ENCODE results near the gene CMPK2.
"Not testable (repeated sequence)": the region's sequence is repeated elsewhere in the genome, so short reads cannot be mapped to it uniquely, and the experiment has no call there.

CMPK2 gene

DNA sequence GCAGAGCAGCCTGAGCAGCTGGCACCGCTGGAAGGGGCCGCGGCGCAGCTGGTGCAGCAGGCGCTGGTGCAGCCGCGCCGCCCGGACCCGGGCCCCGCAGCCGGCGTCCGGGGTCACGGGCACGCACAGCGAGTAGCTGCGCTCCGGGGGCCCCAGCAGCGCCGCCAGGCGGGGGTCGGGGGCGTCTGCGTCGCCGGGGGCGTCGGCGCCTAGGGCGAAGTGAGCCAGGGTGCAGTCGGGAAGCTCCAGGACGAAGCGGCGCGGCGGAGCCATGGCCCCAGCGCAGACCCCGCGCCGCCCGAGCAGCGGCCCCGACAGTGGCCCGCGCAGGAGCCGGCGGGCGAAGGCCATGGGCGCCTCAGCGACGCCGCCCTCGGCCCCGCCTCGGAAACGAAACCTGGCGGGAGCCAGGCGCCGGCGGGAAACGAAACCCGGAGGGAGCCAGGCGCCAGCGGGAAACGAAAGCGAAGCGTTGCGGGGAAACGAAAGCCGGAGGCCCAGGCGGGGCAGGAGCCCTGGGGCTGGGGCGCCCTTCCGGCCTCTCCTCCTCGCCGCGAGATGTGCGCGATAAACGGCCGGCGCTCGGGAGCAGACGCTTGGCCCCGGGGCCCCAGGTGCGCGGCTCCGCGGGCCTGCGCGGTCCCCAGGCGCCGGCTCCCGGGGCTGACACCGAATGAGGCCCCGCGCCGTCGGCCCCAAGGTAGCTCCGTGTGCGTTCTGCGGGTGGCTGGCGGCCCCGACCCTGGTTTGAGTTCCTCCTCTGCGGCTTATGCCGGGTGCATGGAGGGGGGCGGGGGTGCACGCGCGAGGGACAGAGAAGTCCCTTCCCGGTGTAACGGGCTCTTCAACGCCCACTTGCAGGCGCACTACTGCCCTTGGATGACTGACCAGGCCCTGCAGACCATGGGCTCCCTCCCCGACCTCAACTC lies at the start of gene CMPK2:
Gene CMPK2 (minus strand): TSS at position 562 of the 929 bp plus-strand sequence. CDS start 211 bp downstream, at position 351.
- peak in 1 of 2 donors; percentile 59 for DNase-seq

DNA sequence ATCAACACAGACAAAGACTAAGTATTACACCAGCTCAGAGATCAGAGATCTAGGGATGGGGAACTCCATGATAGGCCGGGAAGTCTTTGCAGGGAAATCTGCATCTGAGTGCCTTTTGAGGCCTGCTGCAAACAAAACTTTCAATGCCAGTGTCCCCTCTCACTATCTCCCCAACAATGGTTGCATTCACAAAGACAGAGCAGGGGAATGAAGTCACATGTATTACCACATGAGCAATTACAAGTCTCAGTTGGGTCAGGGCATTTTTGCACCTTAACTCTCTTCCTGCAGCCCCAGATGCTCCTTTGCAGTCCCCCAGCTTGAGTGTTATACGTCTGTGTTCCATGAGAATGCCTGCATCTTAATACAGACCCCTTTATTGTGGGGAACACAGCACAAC lies 49.7 kb upstream of the CMPK2 start:
- DNase-seq: peak; percentile 39 to 54

- DNase-seq: no peak
Measured at GRCh38 chr2:6914828-6915227, 49.1 kb upstream of the CMPK2 start.

DNA sequence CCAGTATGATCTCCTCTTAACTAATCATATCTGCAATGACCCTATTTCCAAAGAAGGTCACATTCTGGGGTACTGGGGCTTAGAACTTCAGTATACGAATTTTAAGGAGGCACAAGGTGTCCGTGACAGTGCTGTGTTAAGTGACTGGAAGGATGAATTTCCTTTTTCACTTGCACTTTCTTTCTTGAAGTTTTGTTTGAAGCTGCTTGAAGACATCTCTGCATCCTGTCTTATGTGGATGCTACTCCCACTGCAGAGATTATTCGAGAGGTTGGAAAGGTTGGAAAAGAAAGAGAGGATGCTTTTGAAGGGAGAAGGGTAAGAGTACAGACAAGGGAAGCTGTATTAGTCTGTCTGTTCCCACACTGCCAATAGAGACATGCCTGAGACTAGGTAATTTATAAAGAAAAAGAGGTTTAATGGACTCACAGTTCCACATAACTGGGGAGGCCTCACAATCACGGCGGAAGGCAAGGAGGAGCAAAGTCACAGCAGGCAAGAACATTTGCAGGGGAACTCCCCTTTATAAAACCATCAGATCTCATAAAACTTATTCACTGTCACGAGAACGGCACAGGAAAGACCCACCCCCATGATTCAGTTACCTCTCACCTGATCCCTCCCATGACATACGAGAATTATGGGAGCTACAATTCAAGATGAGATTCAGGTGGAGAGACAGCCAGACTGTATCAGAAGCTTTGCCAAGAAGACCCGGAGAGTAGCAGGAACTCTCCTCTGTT lies 47.9 kb upstream of the CMPK2 start:
- DNase-seq: no peak

GRCh38 chr2:6911721-6912120 lies 46.0 kb upstream of the CMPK2 start:
- no peak for DNase-seq

DNA sequence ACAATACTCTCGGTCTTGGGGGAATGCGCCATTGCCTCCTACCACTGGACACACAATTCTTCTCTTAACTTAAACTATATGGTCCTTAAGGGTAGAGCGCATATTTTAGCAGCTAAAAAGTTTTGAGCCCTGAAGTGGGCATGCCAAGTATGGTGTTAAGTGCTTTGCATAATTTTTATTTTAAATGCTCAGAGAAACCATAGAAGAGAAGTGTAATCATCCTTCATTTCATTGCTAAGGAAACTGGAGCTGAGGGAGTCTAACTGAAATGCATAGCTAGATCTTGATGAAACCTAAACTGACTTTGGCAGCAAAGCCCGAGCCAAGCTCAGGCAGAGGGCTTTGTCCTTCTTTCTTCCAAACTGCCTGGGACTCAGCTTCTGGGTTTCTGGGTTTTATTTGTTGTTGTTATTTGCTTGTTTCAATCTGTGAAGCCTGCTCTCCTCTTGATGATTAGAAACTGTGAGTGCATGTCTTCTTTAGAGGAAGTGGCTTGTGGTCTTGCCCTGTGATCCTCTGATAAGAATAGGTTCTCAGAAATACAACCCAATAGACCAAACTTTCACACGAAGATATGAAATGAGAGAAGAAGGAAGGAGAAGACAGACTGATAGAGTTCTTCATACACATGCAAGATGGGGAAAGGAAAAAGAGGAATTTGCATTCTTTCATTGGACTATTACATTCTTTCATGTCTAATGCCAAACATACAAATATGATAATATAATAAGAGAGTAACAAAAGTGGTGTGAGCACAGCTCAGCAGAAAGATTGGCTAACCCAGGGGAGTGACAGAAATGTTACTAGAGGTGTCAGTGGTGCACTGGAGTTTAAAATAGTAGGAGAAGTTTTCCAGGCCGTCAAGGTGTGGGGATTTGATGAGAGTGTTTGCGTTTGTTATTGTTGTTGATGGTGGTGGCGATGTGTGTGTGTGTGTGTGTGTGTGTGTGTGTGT lies 44.0 kb upstream of the CMPK2 start:
- DNase-seq: no peak

- DNase-seq: no peak
Measured at GRCh38 chr2:6908291-6908690, 42.6 kb upstream of the CMPK2 start.

DNA sequence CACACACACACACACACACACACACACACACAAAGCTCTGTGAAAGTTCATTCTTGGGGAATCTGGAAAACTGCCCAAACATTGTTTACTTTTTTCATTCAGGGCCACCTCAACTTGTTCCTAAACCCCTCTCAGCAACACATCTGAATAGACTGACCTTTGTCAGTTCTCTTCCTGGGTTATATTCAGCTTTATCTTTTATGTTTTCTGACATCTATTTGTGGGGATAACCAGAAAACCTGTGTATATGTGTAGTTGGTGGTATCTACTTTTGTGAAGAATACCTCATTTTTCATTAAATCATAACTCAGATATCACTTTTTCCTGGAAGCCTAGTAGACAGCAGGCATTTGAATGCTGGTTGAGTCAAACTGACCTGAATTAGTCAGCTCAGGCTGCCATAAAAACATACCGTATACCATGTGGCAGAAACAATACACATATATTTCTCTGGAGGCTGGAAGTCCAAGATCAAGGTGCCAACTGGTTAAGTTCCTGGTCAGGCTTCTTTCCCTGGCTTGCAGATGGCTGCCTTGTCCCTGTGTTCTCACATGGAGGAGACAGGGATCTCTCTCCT lies 40.5 kb upstream of the CMPK2 start:
- DNase-seq: no peak

DNA sequence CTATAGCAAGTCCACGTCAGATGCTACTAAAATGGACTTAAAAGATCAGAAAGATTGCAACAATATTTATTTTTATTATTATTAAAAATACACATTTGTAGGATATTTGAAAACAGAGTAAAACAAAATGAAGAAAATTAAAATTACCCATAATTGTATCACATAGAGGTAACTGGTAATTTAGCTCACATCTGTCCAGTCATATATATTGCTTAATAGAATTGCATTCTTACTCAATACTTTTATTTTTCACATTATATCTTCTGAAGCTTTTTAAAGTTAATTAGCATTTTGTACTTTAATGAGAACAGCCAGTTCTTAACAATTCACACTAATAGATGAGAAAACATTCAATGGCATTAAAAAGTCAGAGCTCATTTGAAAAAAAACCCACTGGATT lies 40.0 kb upstream of the CMPK2 start:
- no peak for DNase-seq

GRCh38 chr2:6902581-6902980 lies 36.9 kb upstream of the CMPK2 start:
- DNase-seq: not testable (repeated sequence)

DNA sequence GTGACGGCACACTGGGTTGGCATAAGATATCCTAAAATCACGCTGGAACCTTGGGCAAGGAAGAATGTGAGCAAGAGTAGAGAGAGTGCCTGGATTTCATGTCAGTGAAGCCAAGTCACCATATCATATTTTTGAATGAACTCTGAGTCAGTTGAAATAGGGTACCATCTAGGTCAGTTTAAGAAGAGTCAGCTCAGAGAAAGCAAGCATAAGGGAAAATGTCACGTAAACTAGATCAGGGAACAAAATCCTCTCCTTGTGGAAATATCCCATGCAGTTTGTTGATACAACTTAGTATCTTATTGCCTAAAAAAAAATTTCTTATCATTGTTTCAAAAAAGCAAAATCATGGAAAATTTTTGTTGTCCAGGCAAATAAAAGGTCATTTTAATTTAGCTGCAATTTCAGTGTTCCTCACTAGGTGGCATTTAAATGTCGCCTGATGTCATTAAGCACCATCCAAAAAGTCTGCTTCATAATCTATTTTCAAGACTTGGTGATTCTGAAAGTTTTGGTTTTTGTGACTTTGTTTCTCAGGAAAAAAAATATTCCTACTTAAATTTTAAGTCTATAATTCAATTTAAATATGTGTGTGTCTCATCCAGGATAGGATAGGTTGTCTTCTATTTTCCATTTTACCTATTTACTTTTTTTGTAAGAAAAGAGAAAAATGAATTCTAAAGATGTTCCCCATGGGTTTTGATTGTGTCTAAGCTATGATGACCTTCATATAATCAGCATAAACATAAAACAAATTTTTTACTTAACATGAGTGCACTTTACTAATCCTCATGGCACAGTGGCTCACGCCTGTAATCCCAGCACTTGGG lies 31.4 kb upstream of the CMPK2 start:
- peak in 1 of 2 donors; percentile 63 for DNase-seq

- DNase-seq: no peak
Measured at GRCh38 chr2:6893876-6894482, 28.3 kb upstream of the CMPK2 start.

- no peak for DNase-seq
Measured at GRCh38 chr2:6888724-6889123, 23.0 kb upstream of the CMPK2 start.

GRCh38 chr2:6887751-6888192 lies 22.1 kb upstream of the CMPK2 start:
- no peak for DNase-seq

GRCh38 chr2:6885968-6886367 lies 20.3 kb upstream of the CMPK2 start:
- no peak for DNase-seq

DNA sequence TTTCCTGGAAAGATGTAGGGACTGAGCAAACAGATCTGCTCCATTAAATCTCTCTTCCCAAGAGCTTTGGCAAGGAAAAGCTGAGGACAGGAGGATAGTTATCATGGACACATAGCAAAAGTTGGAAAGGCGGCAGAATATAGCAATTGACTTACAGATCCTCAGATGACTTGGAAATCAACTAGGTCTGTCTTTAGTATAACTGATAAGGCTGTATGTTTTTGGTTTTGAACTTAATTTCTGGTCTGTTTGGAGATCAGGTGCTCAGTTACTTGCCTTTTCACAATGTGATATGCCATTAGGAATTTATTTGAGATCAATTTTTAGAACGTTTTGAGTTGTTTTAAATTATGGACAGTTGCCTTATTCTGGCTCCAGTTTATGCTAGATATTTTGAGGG lies 19.8 kb upstream of the CMPK2 start:
- DNase-seq: no peak

DNA sequence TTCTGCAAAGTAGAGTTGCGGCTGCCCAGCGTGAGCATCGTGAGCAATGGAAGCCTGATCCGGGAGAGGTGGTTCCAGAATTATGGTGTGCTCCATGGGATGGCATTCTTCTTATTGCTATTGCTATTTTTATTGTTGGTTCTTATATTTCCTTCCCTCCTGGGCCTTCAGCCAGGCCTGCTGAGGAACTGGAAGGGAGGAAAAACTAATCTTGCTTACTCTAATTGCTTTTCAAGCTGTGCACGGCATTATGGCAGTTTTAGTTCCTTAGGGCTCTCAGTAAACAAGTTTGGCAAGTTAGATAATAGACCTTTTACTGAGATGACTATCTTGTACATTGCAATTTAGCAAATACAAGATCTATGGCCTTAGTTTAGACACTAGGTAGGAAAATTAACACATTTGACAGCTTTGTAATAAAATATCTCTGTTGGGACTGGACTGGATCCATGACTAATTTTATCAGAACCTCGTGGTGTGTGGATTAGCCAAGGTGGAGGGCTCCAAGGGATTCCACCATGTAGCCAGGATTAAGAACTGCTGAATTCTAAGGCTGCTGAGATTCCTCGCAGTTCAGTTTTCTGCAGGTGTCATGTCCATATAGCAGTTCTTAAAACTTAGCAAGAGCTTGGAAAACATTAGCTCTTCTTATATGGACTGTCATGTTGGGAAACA lies 17.9 kb upstream of the CMPK2 start:
- DNase-seq: no peak

GRCh38 chr2:6881516-6881915 lies 15.8 kb upstream of the CMPK2 start:
- no peak for DNase-seq

GRCh38 chr2:6881046-6881445 lies 15.3 kb upstream of the CMPK2 start:
- DNase-seq: no peak

GRCh38 chr2:6880200-6880733 lies 14.6 kb upstream of the CMPK2 start:
- DNase-seq: no peak

Data from hippocampal formation (tissue), 2 donors.